Natural killer cell treated with Interleukin-12 subunit alpha and Interleukin-12 subunit beta and Interleukin-15 and Interleukin-18, amount 100 ng/mL, for 72 hours (primary cell): Measurements from ENCODE around the gene GPRIN2. TPM values are rescaled to one million over a fixed set of nuclear protein-coding genes. Genes with fewer than 3 reads are reported as not detected.
"Not testable (repeated sequence)": the region's sequence is repeated elsewhere in the genome, so short reads cannot be mapped to it uniquely, and the experiment has no call there.

Experiments
- ATAC-seq, 2 donors: fragments of 150-1000 bp; cut with Tn5 transposase in 1 of 2; sonication (Bioruptor Pico), chemical (Tn5 transposase) in 1 of 2; 2 replicates each; pipeline ENCODE4 v1.10.0; 2021
- DNase-seq: peaks from one replicate; pipeline ENCODE4 v3.0.0; 2022; ENCODE audit warnings: low spot score
- H3K27ac Mint-ChIP-seq, 2 donors: 1 replicate in 1 of 2; 2 replicates in 1 of 2; pipeline ENCODE4 v1.8.0; 2022; ENCODE audit warnings: mixed read lengths in 2 of 2, mild to moderate bottlenecking in 1 of 2, moderate library complexity in 1 of 2
- H3K27me3 Mint-ChIP-seq, 2 donors: 1 replicate in 1 of 2; 2 replicates in 1 of 2; pipeline ENCODE4 v1.8.0; 2022; ENCODE audit warnings: mixed read lengths in 2 of 2
- H3K36me3 Mint-ChIP-seq: one replicate; pipeline ENCODE4 v1.8.0; 2022; ENCODE audit warnings: mixed read lengths
- H3K4me1 Mint-ChIP-seq, 2 donors: 1 replicate in 1 of 2; 2 replicates in 1 of 2; pipeline ENCODE4 v1.8.0; 2022; ENCODE audit warnings: low read depth in 2 of 2, mixed read lengths in 2 of 2, mild to moderate bottlenecking in 1 of 2
- H3K4me3 Mint-ChIP-seq: one replicate; pipeline ENCODE4 v1.8.0; 2022; ENCODE audit warnings: mixed read lengths
- H3K9me3 Mint-ChIP-seq: 2 replicates; pipeline ENCODE4 v1.8.0; 2022; ENCODE audit warnings: mixed read lengths
- total RNA-seq, 2 donors: library from RNA; stranded (reverse); gene quantifications; one replicate each; pipeline ENCODE4 v1.2.3, GENCODE V29; 2022

GPRIN2 gene
- total RNA-seq = not detected

DNA sequence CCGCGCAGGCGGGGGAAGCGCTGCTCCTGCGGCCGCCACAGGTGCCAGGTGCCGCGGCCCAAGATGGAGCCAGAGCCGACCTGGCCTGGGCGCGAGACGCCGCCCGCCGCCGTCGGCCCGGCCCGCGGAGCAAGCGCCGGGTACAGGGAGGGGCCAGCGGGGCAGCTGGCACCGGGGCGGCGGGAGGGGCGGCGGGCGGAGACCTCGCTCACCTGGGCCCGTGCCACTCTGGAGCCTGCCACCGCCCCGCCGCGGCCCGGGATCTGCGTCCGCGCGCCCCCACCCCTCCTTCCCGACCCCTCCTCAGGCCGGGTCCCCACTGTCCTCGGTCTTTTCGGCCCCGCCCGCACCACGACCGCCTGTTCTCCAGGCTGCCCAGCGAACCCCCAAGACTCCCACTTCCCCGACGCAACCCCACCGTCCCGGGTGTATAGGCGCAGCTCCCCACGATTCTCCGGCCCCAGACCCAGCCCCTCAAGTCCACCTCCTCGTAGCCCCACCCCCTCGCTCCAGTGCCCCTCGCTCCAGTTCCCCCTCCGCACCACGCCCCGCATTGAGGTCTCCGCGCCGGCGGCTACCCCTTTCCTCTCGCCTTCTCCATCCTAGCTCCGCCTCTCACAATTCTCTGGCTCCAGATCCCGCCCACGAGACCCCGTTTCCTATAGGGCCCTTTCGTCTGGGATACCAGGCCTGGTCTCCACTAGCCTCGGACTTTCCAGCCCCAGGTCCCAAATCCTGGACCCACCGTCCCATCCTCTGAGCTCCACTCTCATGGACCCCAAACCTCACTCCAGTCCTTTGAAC, at the start of gene GPRIN2:
GPRIN2 (minus strand) TSS at position 144 of the 804 bp plus-strand sequence. CDS start 5,922 bp downstream, outside the sequence.
- H3K4me3 Mint-ChIP-seq = peak within 1 kb of the TSS; percentile 24

DNA sequence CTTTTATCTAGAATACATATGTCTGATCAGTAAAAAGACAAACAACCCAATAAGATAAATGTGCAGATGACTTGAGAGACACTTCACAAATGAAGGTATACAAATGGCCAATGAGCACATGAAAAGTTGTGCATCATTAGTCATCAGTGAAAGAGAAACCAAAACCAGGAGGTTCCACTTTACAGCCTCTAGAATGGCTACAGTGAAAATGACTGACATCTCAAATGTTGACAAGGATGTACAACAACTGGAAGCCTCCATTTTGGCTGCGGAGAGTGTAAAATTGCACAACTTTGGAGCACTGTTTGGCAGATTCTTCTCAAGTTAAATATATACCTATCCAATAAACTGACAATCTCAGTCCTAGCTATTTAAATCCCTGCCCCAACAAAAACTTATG, 44.1 kb upstream of the GPRIN2 start:
- H3K27ac Mint-ChIP-seq, H3K9me3 Mint-ChIP-seq, H3K4me3 Mint-ChIP-seq, H3K27me3 Mint-ChIP-seq, DNase-seq, H3K36me3 Mint-ChIP-seq, H3K4me1 Mint-ChIP-seq: not testable (repeated sequence)
- ATAC-seq = peak; percentile 79 to 81

More for the DNA sequence above, at the start of gene GPRIN2:
- DNase-seq = peak; percentile 61
- H3K9me3 Mint-ChIP-seq = no peaks in the 10 kb centered on the region
- no peak within 1 kb of the TSS for H3K27ac Mint-ChIP-seq
- peaks cover 0 to 2% of the 10 kb centered on the region in 2 donors for H3K4me1 Mint-ChIP-seq
- no peak for ATAC-seq
- no peaks in the 10 kb centered on the region for H3K36me3 Mint-ChIP-seq
- peaks cover 0 to 3% of the 10 kb centered on the region in 2 donors for H3K27me3 Mint-ChIP-seq

DNA sequence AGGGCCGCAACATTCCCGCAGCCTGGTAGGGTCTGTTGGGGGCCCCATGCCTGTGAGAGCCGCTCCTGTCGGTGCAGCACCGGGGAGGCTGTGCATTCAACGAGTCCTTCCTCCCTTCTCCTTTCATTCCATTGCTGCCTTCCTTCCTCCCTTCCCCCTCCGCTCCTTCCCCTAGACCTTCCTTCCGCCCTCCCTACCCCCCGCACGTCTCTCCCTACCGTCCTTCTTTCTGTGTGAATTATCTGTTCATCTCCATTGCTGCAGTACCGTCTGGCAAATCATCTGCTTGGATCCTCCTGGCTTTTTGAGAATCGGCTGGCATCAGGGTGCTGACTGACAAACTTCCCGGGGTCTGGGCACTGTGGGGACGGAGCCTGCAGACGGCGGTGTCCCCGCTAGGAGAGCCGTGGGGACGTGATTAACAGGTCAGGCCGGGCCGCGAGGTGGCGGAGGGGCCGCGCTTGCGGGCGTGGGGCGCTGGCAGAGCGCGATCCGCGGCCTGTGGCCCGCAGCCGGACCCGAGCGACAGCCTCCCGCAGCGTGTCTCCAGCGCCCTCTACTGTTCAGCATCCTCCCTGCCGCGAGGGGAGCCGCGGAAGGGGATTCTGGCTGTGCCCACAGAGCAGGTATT, 41.3 kb upstream of the GPRIN2 start:
- ATAC-seq = peak; percentile 87 to 91
- H3K9me3 Mint-ChIP-seq, H3K4me1 Mint-ChIP-seq, H3K27ac Mint-ChIP-seq, DNase-seq, H3K36me3 Mint-ChIP-seq, H3K27me3 Mint-ChIP-seq: not testable (repeated sequence)
- peak overlapping the region; percentile 61 for H3K4me3 Mint-ChIP-seq

DNA sequence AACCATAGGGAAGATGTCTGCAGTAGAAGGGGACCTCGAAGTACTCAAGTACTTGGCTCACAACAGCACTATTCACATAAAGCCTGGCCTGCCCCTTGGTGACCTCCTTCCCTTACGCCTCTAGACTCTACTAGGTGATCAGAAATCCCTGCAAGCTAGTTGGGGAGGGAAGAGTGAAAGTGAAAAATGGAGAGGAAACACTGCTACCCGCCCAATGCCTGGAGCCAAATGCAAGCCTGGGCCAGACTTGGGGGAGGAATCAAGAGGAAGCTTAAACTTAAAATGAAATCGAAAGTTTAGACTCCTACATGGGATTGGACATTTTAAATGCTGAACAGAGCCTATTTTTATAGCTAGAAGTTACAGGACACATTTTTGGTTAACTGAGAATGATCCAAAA, 40.1 kb upstream of the GPRIN2 start:
- not testable (repeated sequence) for H3K9me3 Mint-ChIP-seq, ATAC-seq, DNase-seq, H3K36me3 Mint-ChIP-seq, H3K27me3 Mint-ChIP-seq, H3K4me3 Mint-ChIP-seq, H3K4me1 Mint-ChIP-seq, H3K27ac Mint-ChIP-seq

DNA sequence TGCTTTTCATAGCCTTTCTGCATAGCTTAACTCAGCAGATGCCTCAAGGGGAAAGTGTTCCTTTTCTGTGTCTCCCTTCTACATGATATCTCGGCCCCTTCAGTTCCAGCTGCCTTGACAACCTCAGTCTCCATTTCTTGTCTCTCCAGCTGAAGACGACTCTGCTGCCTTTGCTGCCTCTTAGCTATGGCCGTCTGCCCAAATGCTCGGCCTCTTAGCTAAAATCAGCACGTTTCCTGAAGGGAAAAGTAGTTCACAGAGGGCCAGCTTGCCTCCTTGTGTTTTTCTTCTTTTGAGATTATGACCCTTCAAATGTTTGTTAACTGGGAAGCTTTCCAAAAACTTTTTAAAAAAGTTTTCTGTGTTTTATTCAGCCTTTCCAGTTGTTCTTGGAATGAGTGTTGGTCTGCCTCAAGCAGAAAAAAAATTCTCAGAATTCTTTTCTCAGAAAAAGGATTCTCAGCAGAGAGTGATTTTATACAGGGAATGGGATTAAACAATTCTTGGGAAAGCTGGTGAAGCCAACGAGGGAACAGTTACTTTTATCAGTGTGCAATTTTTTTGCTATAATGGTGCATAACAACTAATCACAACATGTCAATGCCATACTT, 38.1 kb upstream of the GPRIN2 start:
- not testable (repeated sequence) for H3K9me3 Mint-ChIP-seq, DNase-seq, H3K4me3 Mint-ChIP-seq, H3K36me3 Mint-ChIP-seq, H3K27me3 Mint-ChIP-seq, H3K4me1 Mint-ChIP-seq, ATAC-seq, H3K27ac Mint-ChIP-seq

DNA sequence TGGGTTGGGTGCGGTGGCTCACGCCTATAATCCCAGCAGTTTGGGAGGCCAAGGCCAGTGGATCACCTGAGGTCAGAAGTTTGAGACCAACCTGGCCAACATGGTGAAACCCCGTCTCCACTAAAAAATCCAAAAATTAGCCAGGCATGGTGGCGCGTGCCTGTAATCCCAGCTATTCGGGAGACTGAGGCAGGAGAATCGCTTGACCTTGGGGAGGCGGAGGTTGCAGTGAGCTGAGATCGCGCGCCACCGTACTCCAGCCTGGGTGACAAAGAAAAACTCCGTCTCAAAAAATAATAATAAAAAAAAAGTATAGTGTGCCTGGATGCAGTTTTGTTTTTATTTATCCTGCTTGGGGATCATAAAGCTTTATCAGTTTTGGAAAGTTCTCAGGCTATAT, 36.8 kb upstream of the GPRIN2 start:
- ATAC-seq, H3K27ac Mint-ChIP-seq, H3K4me3 Mint-ChIP-seq, H3K27me3 Mint-ChIP-seq, H3K4me1 Mint-ChIP-seq, H3K9me3 Mint-ChIP-seq, DNase-seq, H3K36me3 Mint-ChIP-seq: not testable (repeated sequence)

DNA sequence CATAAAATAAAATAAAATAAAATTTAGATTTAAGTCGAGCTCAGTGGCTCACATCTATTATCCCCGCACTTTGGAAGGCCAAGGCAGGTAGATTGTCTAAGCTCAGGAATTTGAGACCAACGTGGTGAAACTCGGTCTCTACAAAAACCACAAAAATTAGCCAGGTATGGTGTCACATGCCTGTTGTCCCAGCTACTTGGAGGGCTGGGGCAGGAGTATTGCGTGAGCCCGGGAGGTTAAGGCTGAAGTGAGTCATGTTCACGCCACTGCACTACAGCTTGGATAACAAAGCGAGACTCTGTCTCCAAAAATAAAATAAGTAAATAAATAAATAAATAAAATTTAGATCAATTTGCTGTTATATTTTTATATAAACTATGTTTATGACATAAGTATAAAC, 34.6 kb upstream of the GPRIN2 start:
- not testable (repeated sequence) for DNase-seq, H3K4me3 Mint-ChIP-seq, H3K4me1 Mint-ChIP-seq, H3K36me3 Mint-ChIP-seq, ATAC-seq, H3K27me3 Mint-ChIP-seq, H3K9me3 Mint-ChIP-seq, H3K27ac Mint-ChIP-seq

DNA sequence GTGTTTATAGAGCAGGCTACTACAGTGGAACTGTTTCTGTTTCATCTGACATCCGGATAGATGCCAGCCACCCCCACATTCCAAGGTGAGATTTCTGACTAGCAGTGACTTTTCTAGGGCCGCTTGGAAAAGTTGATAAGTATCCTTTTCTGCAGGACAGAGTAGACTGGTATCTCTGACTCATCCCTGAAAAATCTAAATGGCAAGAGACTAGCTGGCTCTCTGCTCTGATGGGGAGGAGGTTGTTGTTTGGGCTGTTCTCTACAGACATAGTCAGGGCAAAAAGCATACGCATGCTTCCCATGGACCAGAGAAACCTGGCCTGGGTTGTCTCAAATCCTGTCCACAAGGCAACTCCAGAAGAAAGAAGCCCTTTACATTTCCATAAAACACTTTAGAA, 33.1 kb upstream of the GPRIN2 start:
- not testable (repeated sequence) for H3K27me3 Mint-ChIP-seq, DNase-seq, H3K4me1 Mint-ChIP-seq, H3K36me3 Mint-ChIP-seq, H3K9me3 Mint-ChIP-seq, H3K27ac Mint-ChIP-seq, H3K4me3 Mint-ChIP-seq, ATAC-seq

DNA sequence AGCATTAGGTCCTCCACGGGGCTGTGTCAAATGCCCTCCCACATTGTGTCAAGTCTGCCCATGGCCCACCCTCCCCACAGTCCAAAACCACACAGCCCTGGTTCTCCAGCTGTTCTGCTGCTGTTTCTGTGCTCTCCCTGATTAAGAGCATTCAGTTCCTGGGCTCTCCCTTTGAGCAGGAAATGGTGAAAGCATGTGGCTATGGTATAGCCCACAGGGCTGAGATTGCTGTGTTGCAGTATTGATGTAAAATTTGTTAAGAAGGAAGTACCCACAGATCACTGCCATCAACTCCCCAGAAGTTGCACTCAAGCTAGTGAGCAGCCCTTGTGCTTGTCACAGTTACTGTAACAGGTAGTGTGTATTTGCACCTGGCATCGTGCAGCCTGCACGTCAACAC, 31.8 kb upstream of the GPRIN2 start:
- peak; percentile 70 to 78 for ATAC-seq
- DNase-seq, H3K27me3 Mint-ChIP-seq, H3K4me3 Mint-ChIP-seq, H3K4me1 Mint-ChIP-seq, H3K27ac Mint-ChIP-seq, H3K9me3 Mint-ChIP-seq, H3K36me3 Mint-ChIP-seq: not testable (repeated sequence)

DNA sequence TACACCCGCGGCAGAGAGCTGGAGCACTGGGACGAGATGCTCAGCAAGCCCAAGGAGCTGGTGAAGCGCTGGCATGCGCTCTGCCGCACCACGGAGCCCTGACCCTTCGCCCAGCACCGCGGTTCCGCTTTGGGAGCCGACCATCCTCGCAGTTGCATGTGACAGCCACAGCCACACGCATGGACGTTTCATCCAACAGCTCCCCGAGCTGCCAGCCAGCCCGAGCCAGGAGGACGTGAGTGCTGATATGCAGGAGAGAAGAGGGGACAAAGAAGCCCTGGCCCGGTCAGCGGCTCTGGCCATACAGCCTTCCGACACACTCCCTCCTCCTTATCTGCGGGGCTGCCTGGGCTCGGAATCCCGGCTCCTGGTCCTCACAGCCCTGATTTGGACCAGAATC, 31.1 kb upstream of the GPRIN2 start:
- H3K27me3 Mint-ChIP-seq, ATAC-seq, H3K9me3 Mint-ChIP-seq, H3K4me1 Mint-ChIP-seq, DNase-seq, H3K36me3 Mint-ChIP-seq, H3K4me3 Mint-ChIP-seq, H3K27ac Mint-ChIP-seq: not testable (repeated sequence)

DNA sequence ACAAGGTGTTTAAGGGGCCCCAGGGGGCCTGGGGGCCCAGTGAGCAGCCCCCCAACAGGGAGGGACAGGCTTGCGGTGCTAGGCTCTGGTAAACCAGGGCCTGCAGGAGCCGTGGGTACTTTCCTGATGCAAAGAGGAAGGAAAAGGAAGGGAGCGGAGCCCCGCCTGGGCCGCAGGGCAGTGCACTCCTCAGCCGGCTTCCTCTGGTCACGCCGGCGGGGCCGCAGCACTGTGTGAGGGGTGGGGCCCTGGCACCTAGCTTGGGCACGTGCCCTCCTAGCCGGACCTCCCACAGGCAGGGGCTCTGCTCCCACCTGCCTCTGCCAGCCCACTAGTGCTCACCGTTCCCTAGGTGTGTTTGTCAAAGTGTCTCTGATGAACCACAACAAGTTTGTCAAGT, 28.8 kb upstream of the GPRIN2 start:
- not testable (repeated sequence) for DNase-seq, H3K4me1 Mint-ChIP-seq, H3K27me3 Mint-ChIP-seq, H3K4me3 Mint-ChIP-seq, H3K36me3 Mint-ChIP-seq, ATAC-seq, H3K27ac Mint-ChIP-seq, H3K9me3 Mint-ChIP-seq

DNA sequence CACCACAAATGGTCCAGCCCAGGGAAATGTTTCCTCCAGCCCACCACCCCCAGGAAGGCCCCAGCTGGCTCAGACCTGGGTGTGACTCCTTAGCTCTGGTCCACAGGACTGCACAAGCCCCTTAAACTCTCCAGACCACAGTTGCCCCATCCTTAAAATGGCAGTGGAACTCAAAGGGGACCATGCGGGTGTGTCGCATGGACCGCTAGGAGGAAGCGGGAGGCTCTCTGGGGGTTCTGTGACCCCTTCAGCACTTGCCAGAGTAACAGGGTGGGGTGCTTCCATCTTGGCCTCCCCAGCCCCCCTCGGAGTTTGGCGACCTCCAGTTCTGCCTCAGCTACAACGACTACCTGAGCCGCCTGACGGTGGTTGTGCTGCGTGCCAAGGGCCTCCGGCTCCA, 27.7 kb upstream of the GPRIN2 start:
- DNase-seq = peak; percentile 56
- not testable (repeated sequence) for H3K36me3 Mint-ChIP-seq, H3K27me3 Mint-ChIP-seq, H3K9me3 Mint-ChIP-seq, ATAC-seq, H3K4me1 Mint-ChIP-seq, H3K4me3 Mint-ChIP-seq, H3K27ac Mint-ChIP-seq

DNA sequence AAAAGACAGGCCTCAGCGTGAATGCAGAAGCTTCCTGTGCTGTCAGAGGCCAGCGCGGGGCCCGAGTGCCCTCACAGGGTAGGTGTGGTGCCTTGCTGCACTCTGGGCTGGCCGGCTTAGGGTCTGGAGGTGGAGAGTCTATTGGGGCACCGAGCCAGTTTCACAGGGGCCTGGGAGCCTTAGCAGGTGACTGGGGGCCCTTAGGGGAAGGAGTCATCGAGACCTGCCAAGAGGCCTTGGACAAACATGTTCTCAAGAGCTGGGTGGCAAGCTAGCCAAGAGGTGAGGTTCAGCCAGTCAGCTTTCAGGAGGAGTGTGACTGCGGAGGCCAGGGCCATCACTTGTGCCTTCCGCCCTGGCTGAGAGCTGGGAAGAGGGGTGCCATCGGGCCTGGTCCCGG, 26.1 kb upstream of the GPRIN2 start:
- H3K9me3 Mint-ChIP-seq, H3K4me3 Mint-ChIP-seq, H3K4me1 Mint-ChIP-seq, H3K36me3 Mint-ChIP-seq, DNase-seq, ATAC-seq, H3K27ac Mint-ChIP-seq, H3K27me3 Mint-ChIP-seq: not testable (repeated sequence)

DNA sequence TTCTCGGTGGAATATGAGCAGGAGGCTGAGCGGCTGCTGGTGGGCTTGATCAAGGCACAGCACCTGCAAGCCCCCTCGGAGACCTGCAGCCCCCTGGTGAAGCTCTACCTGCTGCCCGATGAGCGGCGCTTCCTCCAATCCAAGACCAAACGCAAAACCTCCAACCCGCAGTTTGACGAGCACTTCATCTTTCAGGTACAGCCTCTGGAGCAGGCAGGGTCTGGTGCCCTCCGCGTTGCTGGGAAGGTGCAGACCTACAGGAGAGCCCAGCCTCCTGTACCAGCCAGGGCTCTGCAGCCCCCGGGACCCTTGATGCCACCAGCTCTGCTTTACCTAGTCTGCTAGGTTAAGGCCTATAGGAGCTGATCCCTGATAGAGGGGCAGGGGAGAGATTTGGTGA, 25.5 kb upstream of the GPRIN2 start:
- H3K27ac Mint-ChIP-seq, H3K9me3 Mint-ChIP-seq, H3K4me3 Mint-ChIP-seq, ATAC-seq, H3K4me1 Mint-ChIP-seq, H3K36me3 Mint-ChIP-seq, H3K27me3 Mint-ChIP-seq, DNase-seq: not testable (repeated sequence)
